GM21367 (cell line): ENCODE results near the gene PIGH.
"Not testable (repeated sequence)": the region's sequence is repeated elsewhere in the genome, so short reads cannot be mapped to it uniquely, and the experiment has no call there.

Experiments
- ATAC-seq: cut with Tn5 transposase; IDR thresholded peaks from one replicate; pipeline ENCODE4 v1.9.1; 2021; ENCODE audit not compliant: unreplicated experiment

The PIGH gene

GRCh38 chr14:67553547-67553946 is 46.5 kb downstream of the PIGH start:
- no peak for ATAC-seq

GRCh38 chr14:67551940-67552339 is 48.1 kb downstream of the PIGH start:
- no peak for ATAC-seq

- ATAC-seq, result no peak
Observed at GRCh38 chr14:67551123-67551522, 48.9 kb downstream of the PIGH start.

- no peak for ATAC-seq
Observed at GRCh38 chr14:67549734-67550133, 50.3 kb downstream of the PIGH start.

- no peak for ATAC-seq
Observed at GRCh38 chr14:67547224-67547780, 52.8 kb downstream of the PIGH start.

GRCh38 chr14:67544590-67544989 is 55.5 kb downstream of the PIGH start:
- no peak for ATAC-seq

GRCh38 chr14:67542620-67543019 is 57.4 kb downstream of the PIGH start:
- not testable (repeated sequence) for ATAC-seq

- no peak for ATAC-seq
Observed at GRCh38 chr14:67541448-67542387, 58.4 kb downstream of the PIGH start.
